IMR-90 (cell line): Measurements from ENCODE around the gene LIPE. TPM values are rescaled to one million over a fixed set of nuclear protein-coding genes. Genes with fewer than 3 reads are reported as not detected.

ENCODE experiments used
- ATAC-seq: fragments of 200-7000 bp; cut with Tn5 transposase; 2 replicates; pipeline ENCODE4 v1.9.1; 2020; ENCODE audit warnings: low read depth, mild to moderate bottlenecking, moderate library complexity
- BruUV-seq: library from RNA; stranded (reverse); fragments of 400-500 nt; replicated peaks from 2 replicates; lab custom pipeline; 2021; lab: Mats Ljungman, UMichigan
- CTCF ChIA-PET: fragments of 300-600 bp; formaldehyde crosslinking; extraction: SDS; loops from one replicate; lab custom pipeline; 2021; ENCODE audit warnings: antibody characterized with exemption; lab: Yijun Ruan, JAX
- POLR2A ChIA-PET: fragments of 300-600 bp; sonication (Branson Sonifier 250); formaldehyde crosslinking; loops from one replicate; lab custom pipeline; 2022; ENCODE audit warnings: antibody characterized with exemption; ENCODE audit not compliant: unreplicated experiment; lab: Charles Lee
- DNase-seq: peaks from one replicate; pipeline ENCODE4 v3.0.0; 2013
- H2AFZ ChIP-seq: replicated peaks from 2 replicates; pipeline ENCODE3; 2013; ENCODE audit warnings: low read length, mild to moderate bottlenecking; ENCODE audit not compliant: poor library complexity
- H2AK5ac ChIP-seq: 2 replicates; pipeline ENCODE4 v1.6.1; 2013; ENCODE audit warnings: low read depth, low read length, inconsistent platforms
- H2AK9ac ChIP-seq: replicated peaks from 2 replicates; pipeline ENCODE3; 2013; ENCODE audit warnings: mild to moderate bottlenecking, low read depth, low read length, moderate library complexity; ENCODE audit not compliant: poor library complexity
- H2BK120ac ChIP-seq: 2 replicates; pipeline ENCODE4 v1.6.1; 2013; ENCODE audit warnings: low read depth, low read length, inconsistent platforms
- H2BK15ac ChIP-seq: 3 replicates; pipeline ENCODE4 v1.6.1; 2013; ENCODE audit warnings: low read depth, low read length, inconsistent platforms
- H2BK20ac ChIP-seq: 2 replicates; pipeline ENCODE4 v1.6.1; 2013; ENCODE audit warnings: low read depth, mild to moderate bottlenecking, inconsistent platforms, low read length, moderate library complexity
- H2BK5ac ChIP-seq: 2 replicates; pipeline ENCODE4 v1.6.1; 2013; ENCODE audit warnings: mild to moderate bottlenecking, low read depth, low read length, inconsistent platforms; ENCODE audit not compliant: poor library complexity, severe bottlenecking
- H3K14ac ChIP-seq: replicated peaks from 2 replicates; pipeline ENCODE4 v1.6.1; 2013; ENCODE audit warnings: low read depth, low read length, inconsistent platforms
- H3K18ac ChIP-seq: 2 replicates; pipeline ENCODE4 v1.6.1; 2013; ENCODE audit warnings: low read depth, low read length, control low read depth
- H3K23ac ChIP-seq: 2 replicates; pipeline ENCODE4 v1.6.1; 2013; ENCODE audit warnings: low read depth, low read length, inconsistent platforms
- H3K27ac ChIP-seq: 2 replicates; pipeline ENCODE4 v1.5.1; 2013; ENCODE audit warnings: mild to moderate bottlenecking, control low read depth, low read length; ENCODE audit not compliant: insufficient read depth
- H3K27me3 ChIP-seq: 2 replicates; pipeline ENCODE4 v1.6.1; 2013; ENCODE audit warnings: low read length; ENCODE audit not compliant: control insufficient read depth, insufficient read depth
- H3K36me3 ChIP-seq: 2 replicates; pipeline ENCODE4 v1.6.1; 2013; ENCODE audit warnings: low read length, mixed read lengths; ENCODE audit not compliant: control insufficient read depth, insufficient read depth
- H3K4ac ChIP-seq: 2 replicates; pipeline ENCODE4 v1.6.1; 2013; ENCODE audit warnings: low read depth, low read length, inconsistent platforms
- H3K4me1 ChIP-seq: 2 replicates; pipeline ENCODE4 v1.6.1; 2013; ENCODE audit warnings: low read length, mixed read lengths; ENCODE audit not compliant: control insufficient read depth, insufficient read depth
- H3K4me2 ChIP-seq: 2 replicates; pipeline ENCODE4 v1.6.1; 2013; ENCODE audit warnings: low read depth, mild to moderate bottlenecking, control low read depth, low read length, moderate library complexity
- H3K4me3 ChIP-seq: 2 replicates; pipeline ENCODE4 v1.5.1; 2013; ENCODE audit warnings: low read depth, mild to moderate bottlenecking, control low read depth, low read length, moderate library complexity; ENCODE audit not compliant: insufficient read depth
- H3K56ac ChIP-seq: 2 replicates; pipeline ENCODE4 v1.6.1; 2013; ENCODE audit warnings: low read length, inconsistent platforms; ENCODE audit not compliant: insufficient read depth; ENCODE audit errors: extremely low read depth
- H3K79me1 ChIP-seq, 2 experiments: 2 replicates each; pipeline ENCODE4 v1.6.1; 2013; ENCODE audit warnings: low read length in 2 of 2, inconsistent platforms in 1 of 2, low read depth in 1 of 2
- H3K9ac ChIP-seq: 2 replicates; pipeline ENCODE4 v1.6.1; 2013; ENCODE audit warnings: low read depth, low read length, control low read depth
- H3K9me1 ChIP-seq: 2 replicates; pipeline ENCODE4 v1.6.1; 2013; ENCODE audit warnings: low read length, inconsistent platforms; ENCODE audit not compliant: insufficient read depth
- H3K9me3 ChIP-seq: 2 replicates; pipeline ENCODE4 v1.6.1; 2013; ENCODE audit warnings: low read length; ENCODE audit not compliant: control insufficient read depth, insufficient read depth
- H4K20me1 ChIP-seq: 2 replicates; pipeline ENCODE4 v1.6.1; 2013; ENCODE audit warnings: low read length, inconsistent platforms; ENCODE audit not compliant: insufficient read depth
- H4K5ac ChIP-seq: 2 replicates; pipeline ENCODE4 v1.6.1; 2013; ENCODE audit warnings: mild to moderate bottlenecking, low read depth, low read length, control low read depth
- H4K8ac ChIP-seq, 2 experiments: 2 replicates each; pipeline ENCODE4 v1.6.1; 2013; ENCODE audit warnings: low read depth in 2 of 2, low read length in 2 of 2, control low read depth in 1 of 2, inconsistent platforms in 1 of 2
- H4K91ac ChIP-seq: 2 replicates; pipeline ENCODE4 v1.6.1; 2013; ENCODE audit warnings: low read depth, low read length, inconsistent platforms; ENCODE audit not compliant: insufficient read depth
- BHLHE40 ChIP-seq: fragments of 150-350 bp; IDR thresholded peaks from 2 replicates; pipeline ENCODE4 v1.6.1; 2016; ENCODE audit warnings: mild to moderate bottlenecking, low read depth, low read length
- CEBPB ChIP-seq: IDR thresholded peaks from 2 replicates; pipeline ENCODE4 v1.6.1; 2012; ENCODE audit warnings: low read depth, low read length, improper control_type of control experiment
- CHD1 ChIP-seq: IDR thresholded peaks from 2 replicates; pipeline ENCODE4 v1.6.1; 2012; ENCODE audit warnings: low read depth, low read length, improper control_type of control experiment
- CTCF ChIP-seq: conservative IDR thresholded peaks from 2 replicates; pipeline ENCODE4 v1.5.1; 2012; ENCODE audit warnings: mild to moderate bottlenecking, low read depth, low read length, improper control_type of control experiment
- ELK1 ChIP-seq: fragments of 150-350 bp; IDR thresholded peaks from 2 replicates; pipeline ENCODE4 v1.6.1; 2016; ENCODE audit warnings: low read depth, mild to moderate bottlenecking, low read length, moderate library complexity, borderline replicate concordance
- FOS ChIP-seq: fragments of 150-350 bp; IDR thresholded peaks from 2 replicates; pipeline ENCODE4 v1.6.1; 2016; ENCODE audit warnings: low read depth, low read length
- MAFK ChIP-seq: IDR thresholded peaks from 2 replicates; pipeline ENCODE4 v1.6.1; 2012; ENCODE audit warnings: low read depth, low read length, improper control_type of control experiment
- MAZ ChIP-seq: IDR thresholded peaks from 2 replicates; pipeline ENCODE4 v1.6.1; 2012; ENCODE audit warnings: low read depth, mild to moderate bottlenecking, low read length, improper control_type of control experiment, moderate library complexity, borderline replicate concordance
- MXI1 ChIP-seq: IDR thresholded peaks from 2 replicates; pipeline ENCODE4 v1.6.1; 2012; ENCODE audit warnings: low read depth, mild to moderate bottlenecking, low read length, moderate library complexity, borderline replicate concordance
- NFE2L2 ChIP-seq: fragments of 150-350 bp; IDR thresholded peaks from 2 replicates; pipeline ENCODE4 v1.6.1; 2016; ENCODE audit warnings: low read depth, mild to moderate bottlenecking, low read length
- RAD21 ChIP-seq: IDR thresholded peaks from 2 replicates; pipeline ENCODE4 v1.6.1; 2012; ENCODE audit warnings: low read length, improper control_type of control experiment
- RCOR1 ChIP-seq: IDR thresholded peaks from 2 replicates; pipeline ENCODE4 v1.6.1; 2012; ENCODE audit warnings: mild to moderate bottlenecking, low read length, improper control_type of control experiment; ENCODE audit not compliant: insufficient replicate concordance
- RFX5 ChIP-seq: IDR thresholded peaks from 2 replicates; pipeline ENCODE4 v1.8.0; 2012; ENCODE audit warnings: low read depth, mild to moderate bottlenecking, low read length, moderate library complexity
- SMC3 ChIP-seq: fragments of 150-350 bp; IDR thresholded peaks from 2 replicates; pipeline ENCODE4 v1.6.1; 2016; ENCODE audit warnings: low read depth, mild to moderate bottlenecking, antibody characterized with exemption, low read length, moderate library complexity
- USF2 ChIP-seq: fragments of 150-350 bp; IDR thresholded peaks from 2 replicates; pipeline ENCODE4 v1.6.1; 2017; ENCODE audit warnings: mild to moderate bottlenecking, antibody characterized with exemption, low read length, low read depth
- WGBS, 2 experiments: methylation state at CpG; one replicate each; pipeline versions ENCODE4 v1.1.5 to v1.1.7; 2013; ENCODE audit warnings: missing lambda C conversion rate in 2 of 2; ENCODE audit not compliant: insufficient read length in 1 of 2; ENCODE audit errors: extremely low coverage in 2 of 2; 5-methylcytosine and 5-hydroxymethylcytosine counted together
- dilution Hi-C: fragments of 300-500 bp; cut with HindIII; formaldehyde crosslinking; loops from one replicate; pipeline ENCODE4 v1.14.3; 2018; ENCODE audit warnings: low sequenced_read_pairs; ENCODE audit not compliant: unreplicated experiment
- in situ Hi-C: fragments of 300-500 bp; cut with MboI; formaldehyde crosslinking; loops from 3 replicates; pipeline ENCODE4 v1.14.3; 2019; ENCODE audit warnings: low sequenced_read_pairs, inconsistent platforms, mixed read lengths
- intact Hi-C: fragments of 100-400 bp; cut with micrococcal nuclease; formaldehyde crosslinking; loops from 2 replicates; pipeline ENCODE4 v1.10.0; 2022
- polyA plus RNA-seq, 3 experiments: library from polyadenylated mRNA; depleted of rRNA; stranded (reverse); fragments of >200 nt; gene quantifications; 2 replicates each; pipeline ENCODE4 v1.2.3, GENCODE V29; 2012; ENCODE audit warnings: low replicate concordance in 1 of 3
- total RNA-seq: library from RNA; depleted of rRNA; stranded (reverse); fragments of >200 nt; gene quantifications from 2 replicates; pipeline ENCODE4 v1.2.3, GENCODE V29; 2012

LIPE gene
- total and polyA plus RNA-seq, 2 of the 4 experiments (the other 2 are of a cell fraction), result 1.1 to 5.4 TPM

GRCh38 chr19:42427313-42427712 lies at the start of gene LIPE (continued):
- no peak for TF ChIP-seq RCOR1

GRCh38 chr19:42475366-42475765 lies 48.2 kb upstream of the LIPE start:
- ChIA-PET POLR2A (no interaction called here), CTCF (no interaction called here)
- DNase-seq (no peak), ATAC-seq (no peak)
- H3K9me3 ChIP-seq, result no peaks in the 10 kb centered on the region
- no peaks in the 10 kb centered on the region for H3K4me1 ChIP-seq
- intact Hi-C loops (no loop called here), dilution Hi-C loops (no loop called here), in situ Hi-C loops (no loop called here)
- H3K4me3 ChIP-seq, result no peak overlapping the region
- peaks cover 21% of the 10 kb centered on the region for H3K27me3 ChIP-seq
- H4K8ac ChIP-seq, result no peak overlapping the region
- H3K23ac ChIP-seq, result no peak overlapping the region
- H3K79me1 ChIP-seq, result no peaks in the 10 kb centered on the region
- no peaks in the 10 kb centered on the region; the same call in 1 of the 2 replicates for H3K9me1 ChIP-seq
- no peak overlapping the region for H3K9ac ChIP-seq
- no peak overlapping the region for H3K27ac ChIP-seq
- H3K36me3 ChIP-seq, result no peaks in the 10 kb centered on the region
- no peak overlapping the region for H2BK5ac ChIP-seq
- no peak overlapping the region for H3K4me2 ChIP-seq
- no peak overlapping the region for H2BK15ac ChIP-seq
- H3K18ac ChIP-seq, result no peak overlapping the region
- no peak overlapping the region for H2AK5ac ChIP-seq
- H2AK9ac ChIP-seq, result no peak overlapping the region
- WGBS, 2 experiments, result no CpG with 5 or more reads among the region's 4 CpGs
- no peak overlapping the region for H2BK20ac ChIP-seq
- no peak overlapping the region for H4K5ac ChIP-seq
- no peak overlapping the region for H3K56ac ChIP-seq
- H2BK120ac ChIP-seq, result no peak overlapping the region
- no peak overlapping the region for H3K4ac ChIP-seq
- no TSS peak for BruUV-seq
- H2AFZ ChIP-seq, result no peak overlapping the region
- H3K14ac ChIP-seq, result no peak overlapping the region
- no peaks in the 10 kb centered on the region for H4K20me1 ChIP-seq
- no peak overlapping the region for H4K91ac ChIP-seq
- TF ChIP-seq BHLHE40 (no peak), SMC3 (no peak), FOS (no peak), RFX5 (no peak), ELK1 (no peak), CEBPB (no peak), MAZ (no peak), RCOR1 (no peak), NFE2L2 (no peak), CTCF (no peak), MXI1 (no peak), CHD1 (no peak), MAFK (no peak), RAD21 (no peak), USF2 (no peak)
